Panc1 (cell line): Measurements from ENCODE around the gene PIEZO1. TPM values are rescaled to one million over a fixed set of nuclear protein-coding genes. Genes with fewer than 3 reads are reported as not detected.

ENCODE experiments used
- ATAC-seq: fragments of 200-7000 bp; cut with Tn5 transposase; 2 replicates; pipeline ENCODE4 v1.9.1; 2020; ENCODE audit warnings: mild to moderate bottlenecking, moderate library complexity
- BruUV-seq: library from RNA; stranded (reverse); fragments of 400-500 nt; replicated peaks from 2 replicates; lab custom pipeline; 2021; lab: Mats Ljungman, UMichigan
- CTCF ChIA-PET: fragments of 300-600 bp; sonication (Branson Sonifier 250); formaldehyde crosslinking; loops from one replicate; lab custom pipeline; 2022; ENCODE audit warnings: antibody characterized with exemption; lab: Charles Lee
- POLR2A ChIA-PET: fragments of 300-600 bp; sonication (Branson Sonifier 250); formaldehyde crosslinking; loops from one replicate; lab custom pipeline; 2022; ENCODE audit warnings: antibody characterized with exemption; lab: Charles Lee
- DNase-seq: peaks from one replicate; pipeline ENCODE4 v3.0.0-alpha.2; 2010; ENCODE audit warnings: low read depth, low spot score
- H3K27ac ChIP-seq: 2 replicates; pipeline ENCODE4 v1.5.1; 2011; ENCODE audit warnings: mild to moderate bottlenecking, low read length, inconsistent platforms
- H3K27me3 ChIP-seq: fragments of 200-500 bp; sonication (Bioruptor generic); 2 replicates; pipeline ENCODE4 v1.6.0; 2014; ENCODE audit warnings: low read length, inconsistent platforms; ENCODE audit not compliant: control insufficient read depth, insufficient read depth
- H3K36me3 ChIP-seq: fragments of 200-500 bp; sonication (Bioruptor generic); 2 replicates; pipeline ENCODE4 v1.5.1; 2014; ENCODE audit warnings: inconsistent platforms, mild to moderate bottlenecking, low read length, moderate library complexity; ENCODE audit not compliant: control insufficient read depth, insufficient read depth
- H3K4me1 ChIP-seq: 2 replicates; pipeline ENCODE4 v1.5.1; 2011; ENCODE audit warnings: inconsistent platforms, mild to moderate bottlenecking, low read length, moderate library complexity; ENCODE audit not compliant: control insufficient read depth, insufficient read depth
- H3K4me3 ChIP-seq, 2 experiments: 2 replicates each; pipeline ENCODE4 v1.5.1; 2011 to 2012; ENCODE audit warnings: low read depth in 2 of 2, low read length in 2 of 2, mild to moderate bottlenecking in 2 of 2, inconsistent platforms in 1 of 2, moderate library complexity in 1 of 2
- H3K9me3 ChIP-seq: fragments of 200-500 bp; sonication (Bioruptor generic); 2 replicates; pipeline ENCODE4 v1.5.1; 2014; ENCODE audit warnings: low read depth, mild to moderate bottlenecking, inconsistent platforms, low read length, moderate library complexity; ENCODE audit not compliant: control insufficient read depth, insufficient read depth
- POLR2AphosphoS5 ChIP-seq: IDR thresholded peaks from 2 replicates; pipeline ENCODE4 v1.6.1; 2012; ENCODE audit warnings: mild to moderate bottlenecking, low read depth, low read length, moderate library complexity
- SIN3A ChIP-seq: IDR thresholded peaks from 2 replicates; pipeline ENCODE4 v1.6.1; 2012; ENCODE audit warnings: low read depth, mild to moderate bottlenecking, low read length, moderate library complexity, borderline replicate concordance; ENCODE audit not compliant: insufficient read depth
- TCF7L2 ChIP-seq: IDR thresholded peaks from 2 replicates; pipeline ENCODE4 v1.6.1; 2011; ENCODE audit warnings: mild to moderate bottlenecking, low read depth, low read length, inconsistent platforms
- in situ Hi-C: cut with HindIII; loops from 2 replicates; pipeline ENCODE4 v1.10.0; 2016; ENCODE audit warnings: low sequenced_read_pairs, low pct_unique_long_range_greater_than_20kb
- intact Hi-C: fragments of 100-400 bp; cut with micrococcal nuclease; formaldehyde crosslinking; loops from one replicate; pipeline ENCODE4 v1.10.0; 2022; ENCODE audit not compliant: unreplicated experiment
- total RNA-seq: library from RNA; stranded (reverse); gene quantifications from one replicate; pipeline ENCODE4 v1.2.1, GENCODE V29; 2021; ENCODE audit not compliant: unreplicated experiment
- TF ChIP-seq, protein P1 (sequence below), 2 experiments: IDR thresholded peaks; 2 replicates each; pipeline ENCODE4 v1.6.1; 2011 to 2012; ENCODE audit warnings: low read depth in 2 of 2, control low read depth in 1 of 2, low read length in 1 of 2, mild to moderate bottlenecking in 1 of 2, moderate library complexity in 1 of 2; ENCODE audit not compliant: insufficient read depth in 1 of 2
- TF ChIP-seq, protein P2 (sequence below): fragments of 450-650 bp; IDR thresholded peaks from 2 replicates; pipeline ENCODE4 v1.5.1; 2017; ENCODE audit warnings: mild to moderate bottlenecking

Gene PIEZO1
- total RNA-seq, 1 experiment from 2014 or later, result 175 TPM

DNA sequence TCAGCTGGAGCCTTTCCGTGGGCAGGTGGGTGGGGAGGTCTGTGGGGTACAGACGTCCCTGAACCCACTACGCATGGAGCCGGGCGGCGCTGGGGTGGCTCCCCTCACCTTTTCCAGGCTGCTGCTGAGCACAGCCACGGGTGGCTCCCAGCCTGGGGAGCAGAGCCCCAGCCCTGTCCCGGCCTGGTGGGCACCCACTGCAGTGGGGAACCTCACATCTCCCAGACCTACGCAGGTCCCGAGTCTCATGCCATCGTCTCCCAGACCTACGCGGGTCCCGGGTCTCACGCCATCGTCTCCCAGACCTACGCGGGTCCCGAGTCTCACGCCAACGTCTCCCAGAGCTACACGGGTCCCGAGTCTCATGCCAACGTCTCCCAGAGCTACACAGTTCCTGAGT lies 43.7 kb upstream of the PIEZO1 start:
- TF ChIP-seq, protein P1, sequence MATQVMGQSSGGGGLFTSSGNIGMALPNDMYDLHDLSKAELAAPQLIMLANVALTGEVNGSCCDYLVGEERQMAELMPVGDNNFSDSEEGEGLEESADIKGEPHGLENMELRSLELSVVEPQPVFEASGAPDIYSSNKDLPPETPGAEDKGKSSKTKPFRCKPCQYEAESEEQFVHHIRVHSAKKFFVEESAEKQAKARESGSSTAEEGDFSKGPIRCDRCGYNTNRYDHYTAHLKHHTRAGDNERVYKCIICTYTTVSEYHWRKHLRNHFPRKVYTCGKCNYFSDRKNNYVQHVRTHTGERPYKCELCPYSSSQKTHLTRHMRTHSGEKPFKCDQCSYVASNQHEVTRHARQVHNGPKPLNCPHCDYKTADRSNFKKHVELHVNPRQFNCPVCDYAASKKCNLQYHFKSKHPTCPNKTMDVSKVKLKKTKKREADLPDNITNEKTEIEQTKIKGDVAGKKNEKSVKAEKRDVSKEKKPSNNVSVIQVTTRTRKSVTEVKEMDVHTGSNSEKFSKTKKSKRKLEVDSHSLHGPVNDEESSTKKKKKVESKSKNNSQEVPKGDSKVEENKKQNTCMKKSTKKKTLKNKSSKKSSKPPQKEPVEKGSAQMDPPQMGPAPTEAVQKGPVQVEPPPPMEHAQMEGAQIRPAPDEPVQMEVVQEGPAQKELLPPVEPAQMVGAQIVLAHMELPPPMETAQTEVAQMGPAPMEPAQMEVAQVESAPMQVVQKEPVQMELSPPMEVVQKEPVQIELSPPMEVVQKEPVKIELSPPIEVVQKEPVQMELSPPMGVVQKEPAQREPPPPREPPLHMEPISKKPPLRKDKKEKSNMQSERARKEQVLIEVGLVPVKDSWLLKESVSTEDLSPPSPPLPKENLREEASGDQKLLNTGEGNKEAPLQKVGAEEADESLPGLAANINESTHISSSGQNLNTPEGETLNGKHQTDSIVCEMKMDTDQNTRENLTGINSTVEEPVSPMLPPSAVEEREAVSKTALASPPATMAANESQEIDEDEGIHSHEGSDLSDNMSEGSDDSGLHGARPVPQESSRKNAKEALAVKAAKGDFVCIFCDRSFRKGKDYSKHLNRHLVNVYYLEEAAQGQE (IDR thresholded peaks at IDR 0.05; ENCODE audit: insufficient read depth in 1 of 2, low read depth in 2 of 2, low read length in 1 of 2), result no peak
- TF ChIP-seq TCF7L2 (no peak), POLR2AphosphoS5 (no peak), SIN3A (no peak)
- TF ChIP-seq, protein P2, sequence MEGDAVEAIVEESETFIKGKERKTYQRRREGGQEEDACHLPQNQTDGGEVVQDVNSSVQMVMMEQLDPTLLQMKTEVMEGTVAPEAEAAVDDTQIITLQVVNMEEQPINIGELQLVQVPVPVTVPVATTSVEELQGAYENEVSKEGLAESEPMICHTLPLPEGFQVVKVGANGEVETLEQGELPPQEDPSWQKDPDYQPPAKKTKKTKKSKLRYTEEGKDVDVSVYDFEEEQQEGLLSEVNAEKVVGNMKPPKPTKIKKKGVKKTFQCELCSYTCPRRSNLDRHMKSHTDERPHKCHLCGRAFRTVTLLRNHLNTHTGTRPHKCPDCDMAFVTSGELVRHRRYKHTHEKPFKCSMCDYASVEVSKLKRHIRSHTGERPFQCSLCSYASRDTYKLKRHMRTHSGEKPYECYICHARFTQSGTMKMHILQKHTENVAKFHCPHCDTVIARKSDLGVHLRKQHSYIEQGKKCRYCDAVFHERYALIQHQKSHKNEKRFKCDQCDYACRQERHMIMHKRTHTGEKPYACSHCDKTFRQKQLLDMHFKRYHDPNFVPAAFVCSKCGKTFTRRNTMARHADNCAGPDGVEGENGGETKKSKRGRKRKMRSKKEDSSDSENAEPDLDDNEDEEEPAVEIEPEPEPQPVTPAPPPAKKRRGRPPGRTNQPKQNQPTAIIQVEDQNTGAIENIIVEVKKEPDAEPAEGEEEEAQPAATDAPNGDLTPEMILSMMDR, result no peak
- Histone ChIP-seq H3K4me1 (no peaks in the 10 kb centered on the region), H3K27me3 (no peaks in the 10 kb centered on the region), H3K9me3 (no peaks in the 10 kb centered on the region), H3K4me3 (no peak overlapping the region), H3K36me3 (no peaks in the 10 kb centered on the region), H3K27ac (no peak overlapping the region)
- DNase-seq, result no peak
- ChIA-PET POLR2A (no interaction called here), CTCF (no interaction called here)
- intact Hi-C loops, result no loop called here
- no TSS peak for BruUV-seq
- ATAC-seq, result no peak
- in situ Hi-C loops, result no loop called here

DNA sequence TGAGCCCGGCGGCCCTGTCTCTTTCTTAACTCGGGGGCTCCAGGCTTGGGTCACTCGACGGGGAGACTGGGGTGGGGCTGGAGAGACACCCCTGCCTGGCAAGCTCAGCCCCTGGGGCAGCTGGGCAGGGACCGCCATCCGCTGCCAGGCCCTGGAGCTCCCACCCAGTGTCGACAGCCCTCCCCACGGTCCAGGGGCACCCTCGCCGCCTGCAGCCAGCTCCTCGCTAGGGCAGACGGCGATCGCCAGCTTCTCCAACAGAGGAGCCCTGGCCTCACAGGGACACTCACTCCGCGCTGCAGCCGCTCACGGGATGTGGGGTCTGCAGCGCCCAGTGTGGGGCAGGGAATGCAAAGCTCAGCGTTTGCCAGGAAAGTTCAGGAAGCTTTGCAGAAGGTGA lies 42.7 kb upstream of the PIEZO1 start:
- ATAC-seq, result no peak
- H3K36me3 ChIP-seq, result no peaks in the 10 kb centered on the region
- no peak for DNase-seq
- no TSS peak for BruUV-seq
- H3K4me1 ChIP-seq, result no peaks in the 10 kb centered on the region
- H3K4me3 ChIP-seq, result no peak overlapping the region
- ChIA-PET CTCF (no interaction called here), POLR2A (no interaction called here)
- intact Hi-C loops, result no loop called here
- H3K27ac ChIP-seq, result no peak overlapping the region
- in situ Hi-C loops, result no loop called here
- no peaks in the 10 kb centered on the region for H3K27me3 ChIP-seq
- TF ChIP-seq, protein P2, result no peak
- no peak for TF ChIP-seq TCF7L2
- TF ChIP-seq SIN3A, result no peak
- TF ChIP-seq, protein P1 (IDR thresholded peaks at IDR 0.05; ENCODE audit: insufficient read depth in 1 of 2, low read depth in 2 of 2, low read length in 1 of 2), result no peak
- no peak for TF ChIP-seq POLR2AphosphoS5
- no peaks in the 10 kb centered on the region for H3K9me3 ChIP-seq
